Mesendoderm (in vitro differentiated cells): Measurements from ENCODE around the gene THSD4.

ENCODE experiments used
- DNase-seq: peaks from one replicate; pipeline ENCODE4 v3.0.0; 2013
- H2AK5ac ChIP-seq: 2 replicates; pipeline ENCODE4 v1.6.1; 2013; ENCODE audit warnings: low read length, inconsistent platforms
- H2BK120ac ChIP-seq: 2 replicates; pipeline ENCODE4 v1.6.1; 2013; ENCODE audit warnings: low read depth, mild to moderate bottlenecking, low read length, moderate library complexity, mixed read lengths
- H2BK15ac ChIP-seq: replicated peaks from 2 replicates; pipeline ENCODE4 v1.6.1; 2013; ENCODE audit warnings: low read depth, mild to moderate bottlenecking, moderate library complexity
- H2BK5ac ChIP-seq: 2 replicates; pipeline ENCODE4 v1.6.1; 2013; ENCODE audit warnings: low read length, inconsistent platforms
- H3K18ac ChIP-seq: 2 replicates; pipeline ENCODE4 v1.6.1; 2013; ENCODE audit warnings: mild to moderate bottlenecking, low read length, mixed read lengths
- H3K23ac ChIP-seq: one replicate; pipeline ENCODE4 v1.6.1; 2013; ENCODE audit warnings: low read length
- H3K27ac ChIP-seq: 2 replicates; pipeline ENCODE4 v1.5.1; 2013; ENCODE audit warnings: low read depth, mild to moderate bottlenecking, inconsistent platforms, low read length, moderate library complexity
- H3K27me3 ChIP-seq: 2 replicates; pipeline ENCODE4 v1.6.1; 2013; ENCODE audit warnings: low read length, control low read depth, mild to moderate bottlenecking, inconsistent platforms; ENCODE audit not compliant: insufficient read depth, poor library complexity
- H3K36me3 ChIP-seq: 2 replicates; pipeline ENCODE4 v1.6.1; 2013; ENCODE audit warnings: low read length, inconsistent platforms; ENCODE audit not compliant: control insufficient read depth, insufficient read depth
- H3K4ac ChIP-seq: one replicate; pipeline ENCODE4 v1.6.1; 2013; ENCODE audit warnings: low read depth, mild to moderate bottlenecking, low read length, moderate library complexity
- H3K4me1 ChIP-seq: 2 replicates; pipeline ENCODE4 v1.6.1; 2013; ENCODE audit warnings: low read depth, low read length, inconsistent platforms; ENCODE audit not compliant: control insufficient read depth
- H3K4me2 ChIP-seq: 2 replicates; pipeline ENCODE4 v1.6.1; 2013; ENCODE audit warnings: low read length
- H3K4me3 ChIP-seq: 2 replicates; pipeline ENCODE4 v1.5.1; 2013; ENCODE audit warnings: mild to moderate bottlenecking, low read length
- H3K56ac ChIP-seq: one replicate; pipeline ENCODE4 v1.6.1; 2013; ENCODE audit warnings: low read length
- H3K79me1 ChIP-seq: 2 replicates; pipeline ENCODE4 v1.6.1; 2013; ENCODE audit warnings: low read length, inconsistent platforms
- H3K79me2 ChIP-seq: 2 replicates; pipeline ENCODE4 v1.6.1; 2013; ENCODE audit warnings: mild to moderate bottlenecking, low read length; ENCODE audit not compliant: control insufficient read depth, insufficient read depth
- H3K9ac ChIP-seq: 2 replicates; pipeline ENCODE4 v1.6.1; 2013; ENCODE audit warnings: low read length, inconsistent platforms
- H4K5ac ChIP-seq: one replicate; pipeline ENCODE4 v1.6.1; 2013; ENCODE audit warnings: low read length
- H4K8ac ChIP-seq: one replicate; pipeline ENCODE4 v1.6.1; 2013; ENCODE audit warnings: low read depth, mild to moderate bottlenecking, control low read depth, low read length, moderate library complexity
- WGBS: extraction: QIAGEN DNeasy Blood & Tissue Kit; methylation state at CpG from one replicate; pipeline ENCODE4 v1.1.7; 2013; ENCODE audit warnings: low lambda C conversion rate, missing lambda C conversion rate; ENCODE audit not compliant: insufficient coverage; ENCODE audit errors: extremely low coverage; 5-methylcytosine and 5-hydroxymethylcytosine counted together

Gene THSD4

DNA sequence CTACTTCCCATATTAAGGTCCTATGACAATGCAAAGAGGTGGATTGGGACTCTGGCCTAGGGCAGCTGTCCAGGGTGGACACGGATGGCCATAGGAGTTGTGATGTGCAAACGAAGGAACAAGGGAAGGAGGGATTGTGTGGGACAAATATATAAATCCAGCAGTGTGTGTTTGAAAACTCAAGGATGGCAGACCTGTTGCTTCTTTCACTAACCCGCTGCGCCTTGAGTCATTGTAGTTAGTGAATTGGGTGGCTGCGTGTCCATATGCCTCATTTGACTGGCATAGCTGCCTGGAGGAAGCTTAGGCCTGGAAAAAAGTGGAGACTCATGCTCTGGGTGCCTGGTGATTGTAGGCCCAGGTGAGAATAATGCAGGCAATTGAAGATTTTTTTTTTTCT lies 334.7 kb downstream of the THSD4 start:
- Histone ChIP-seq H3K27ac (no peak overlapping the region), H3K18ac (no peak overlapping the region), H2BK120ac (no peak overlapping the region), H3K9ac (no peak overlapping the region), H4K5ac (no peak overlapping the region), H3K4me3 (no peak overlapping the region), H2BK5ac (no peak overlapping the region), H3K79me2 (no peaks in the 10 kb centered on the region), H4K8ac (no peak overlapping the region), H3K4me1 (no peaks in the 10 kb centered on the region), H3K36me3 (no peaks in the 10 kb centered on the region), H3K56ac (no peak overlapping the region), H3K23ac (no peak overlapping the region), H3K4ac (no peak overlapping the region), H2BK15ac (no peak overlapping the region), H2AK5ac (no peak overlapping the region), H3K4me2 (no peak overlapping the region), H3K79me1 (no peaks in the 10 kb centered on the region), H3K27me3 (no peaks in the 10 kb centered on the region)
- no CpG with 5 or more reads among the region's 5 CpGs for WGBS
- DNase-seq, result no peak

- no peaks in the 10 kb centered on the region for H3K79me2 ChIP-seq
- no peak overlapping the region for H4K5ac ChIP-seq
- H3K4me2 ChIP-seq, result no peak overlapping the region
- H3K36me3 ChIP-seq, result no peaks in the 10 kb centered on the region
- H3K56ac ChIP-seq, result no peak overlapping the region
- no peak overlapping the region for H3K27ac ChIP-seq
- no peaks in the 10 kb centered on the region for H3K4me1 ChIP-seq
- no peak overlapping the region for H3K9ac ChIP-seq
- H3K79me1 ChIP-seq, result no peaks in the 10 kb centered on the region
- no CpG with 5 or more reads among the region's 4 CpGs for WGBS
- no peak overlapping the region for H3K4ac ChIP-seq
- no peak overlapping the region for H2BK120ac ChIP-seq
- no peak for DNase-seq
- no peak overlapping the region for H2BK5ac ChIP-seq
- no peak overlapping the region for H3K23ac ChIP-seq
- H3K27me3 ChIP-seq, result no peaks in the 10 kb centered on the region
- no peak overlapping the region for H3K18ac ChIP-seq
- H2AK5ac ChIP-seq, result no peak overlapping the region
- no peak overlapping the region for H4K8ac ChIP-seq
- no peak overlapping the region for H3K4me3 ChIP-seq
- H2BK15ac ChIP-seq, result no peak overlapping the region
These were observed 335.9 kb downstream of the THSD4 start for GRCh38 chr15:71451130-71451529.

DNA sequence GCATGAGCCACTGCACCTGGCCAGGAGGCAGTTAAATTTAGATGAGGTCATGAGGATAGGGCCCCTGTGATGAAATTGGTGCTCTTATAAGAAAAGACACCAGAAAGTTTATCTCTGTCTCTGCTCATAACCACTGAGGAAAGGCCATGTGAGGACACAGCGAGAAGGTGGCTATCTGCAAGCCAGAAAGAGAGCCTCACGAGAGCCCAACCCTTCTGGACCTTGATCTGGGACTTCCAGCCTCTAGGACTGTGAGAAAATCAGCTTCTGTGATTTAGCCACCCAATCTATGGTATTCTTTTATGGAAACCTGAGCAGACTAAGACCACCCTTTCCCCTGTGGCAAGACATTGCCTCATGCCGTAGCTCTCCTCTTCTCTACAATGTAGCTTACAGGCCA lies 337.6 kb downstream of the THSD4 start:
- no peak overlapping the region for H3K23ac ChIP-seq
- no peaks in the 10 kb centered on the region for H3K27me3 ChIP-seq
- H3K56ac ChIP-seq, result no peak overlapping the region
- no peak overlapping the region for H2BK15ac ChIP-seq
- H2AK5ac ChIP-seq, result no peak overlapping the region
- no peak overlapping the region for H3K4ac ChIP-seq
- H3K79me2 ChIP-seq, result no peaks in the 10 kb centered on the region
- no peak overlapping the region for H3K4me3 ChIP-seq
- no peak overlapping the region for H3K4me2 ChIP-seq
- H3K27ac ChIP-seq, result no peak overlapping the region
- no peaks in the 10 kb centered on the region for H3K79me1 ChIP-seq
- H3K4me1 ChIP-seq, result no peaks in the 10 kb centered on the region
- no peak overlapping the region for H4K5ac ChIP-seq
- H3K18ac ChIP-seq, result no peak overlapping the region
- no peak overlapping the region for H2BK120ac ChIP-seq
- H3K36me3 ChIP-seq, result no peaks in the 10 kb centered on the region
- no peak overlapping the region for H4K8ac ChIP-seq
- no peak overlapping the region for H2BK5ac ChIP-seq
- no peak overlapping the region for H3K9ac ChIP-seq
- no CpG with 5 or more reads among the region's 3 CpGs for WGBS
- DNase-seq, result no peak

GRCh38 chr15:71454462-71454996 lies 339.3 kb downstream of the THSD4 start:
- Histone ChIP-seq H3K79me1 (no peaks in the 10 kb centered on the region), H3K56ac (no peak overlapping the region), H3K79me2 (no peaks in the 10 kb centered on the region), H3K4me2 (no peak overlapping the region), H4K8ac (no peak overlapping the region), H3K4me3 (no peak overlapping the region), H2BK5ac (no peak overlapping the region), H3K9ac (no peak overlapping the region), H3K36me3 (no peaks in the 10 kb centered on the region), H2BK15ac (no peak overlapping the region), H3K27ac (no peak overlapping the region), H3K4ac (no peak overlapping the region), H3K4me1 (no peaks in the 10 kb centered on the region), H3K23ac (no peak overlapping the region), H2BK120ac (no peak overlapping the region), H3K18ac (no peak overlapping the region), H3K27me3 (no peaks in the 10 kb centered on the region), H2AK5ac (no peak overlapping the region), H4K5ac (no peak overlapping the region)
- DNase-seq, result no peak
- no CpG with 5 or more reads among the region's 6 CpGs for WGBS

DNA sequence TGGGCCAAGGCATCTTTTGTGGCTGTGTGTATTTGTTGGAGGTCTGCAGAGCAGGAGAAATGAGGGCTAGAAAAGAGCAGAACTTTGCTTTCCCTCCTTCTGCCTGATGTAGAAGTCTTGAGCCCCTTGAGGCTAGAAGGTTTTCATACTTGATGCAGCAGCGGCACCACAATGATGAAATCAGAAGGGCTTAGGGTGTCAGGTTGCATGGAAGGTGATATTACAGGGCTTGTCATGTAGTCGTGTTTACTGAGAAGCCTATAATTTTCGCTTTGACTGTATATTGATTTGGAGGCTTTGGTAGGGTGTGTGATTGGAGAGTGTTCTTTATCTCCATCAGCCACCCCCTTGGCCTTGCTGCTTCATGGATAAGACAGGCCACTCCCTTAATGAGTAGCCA lies 339.8 kb downstream of the THSD4 start:
- H2BK5ac ChIP-seq, result no peak overlapping the region
- no peak overlapping the region for H3K4ac ChIP-seq
- DNase-seq, result no peak
- H3K23ac ChIP-seq, result no peak overlapping the region
- no peak overlapping the region for H2BK15ac ChIP-seq
- H4K5ac ChIP-seq, result no peak overlapping the region
- H3K4me1 ChIP-seq, result no peaks in the 10 kb centered on the region
- no peaks in the 10 kb centered on the region for H3K79me2 ChIP-seq
- no peaks in the 10 kb centered on the region for H3K36me3 ChIP-seq
- H3K4me3 ChIP-seq, result no peak overlapping the region
- no CpG with 5 or more reads among the region's 3 CpGs for WGBS
- H2BK120ac ChIP-seq, result no peak overlapping the region
- no peak overlapping the region for H3K18ac ChIP-seq
- H2AK5ac ChIP-seq, result no peak overlapping the region
- no peak overlapping the region for H4K8ac ChIP-seq
- no peaks in the 10 kb centered on the region for H3K27me3 ChIP-seq
- H3K27ac ChIP-seq, result no peak overlapping the region
- H3K56ac ChIP-seq, result no peak overlapping the region
- H3K79me1 ChIP-seq, result no peaks in the 10 kb centered on the region
- no peak overlapping the region for H3K4me2 ChIP-seq
- no peak overlapping the region for H3K9ac ChIP-seq

DNA sequence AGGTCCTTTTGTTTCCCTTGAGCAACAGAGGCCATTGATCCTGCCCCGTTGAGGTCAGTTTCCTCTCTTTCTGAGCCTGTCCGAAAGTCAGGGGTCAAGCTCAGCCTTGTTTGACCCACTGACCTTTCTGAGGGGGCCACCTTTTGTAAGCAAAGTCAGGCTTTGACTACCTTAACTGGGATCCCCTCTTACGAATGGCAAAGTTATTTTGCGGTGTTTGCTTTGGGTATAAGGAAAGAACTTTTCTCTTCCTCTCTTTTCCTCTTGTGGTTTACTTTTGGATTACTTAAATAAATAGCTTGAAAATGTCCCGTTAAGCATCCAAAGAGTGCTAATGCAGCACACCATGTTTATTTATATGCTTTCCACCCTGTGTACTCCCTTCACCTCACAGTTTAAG lies 340.6 kb downstream of the THSD4 start:
- H2AK5ac ChIP-seq, result no peak overlapping the region
- H3K79me2 ChIP-seq, result no peaks in the 10 kb centered on the region
- H3K18ac ChIP-seq, result no peak overlapping the region
- no peak overlapping the region for H3K56ac ChIP-seq
- H3K4me3 ChIP-seq, result no peak overlapping the region
- no peak overlapping the region for H2BK120ac ChIP-seq
- no peak overlapping the region for H3K27ac ChIP-seq
- H3K4me2 ChIP-seq, result no peak overlapping the region
- no peaks in the 10 kb centered on the region for H3K27me3 ChIP-seq
- H3K4ac ChIP-seq, result no peak overlapping the region
- no peak overlapping the region for H2BK5ac ChIP-seq
- H3K9ac ChIP-seq, result no peak overlapping the region
- no peak overlapping the region for H4K8ac ChIP-seq
- H2BK15ac ChIP-seq, result no peak overlapping the region
- no peaks in the 10 kb centered on the region for H3K79me1 ChIP-seq
- H4K5ac ChIP-seq, result no peak overlapping the region
- H3K23ac ChIP-seq, result no peak overlapping the region
- no CpG with 5 or more reads among the region's 5 CpGs for WGBS
- H3K4me1 ChIP-seq, result no peaks in the 10 kb centered on the region
- no peaks in the 10 kb centered on the region for H3K36me3 ChIP-seq
- DNase-seq, result no peak
